ENCODE measurements around the gene SLC4A2. TPM values are rescaled to one million over a fixed set of nuclear protein-coding genes. Genes with fewer than 3 reads are reported as not detected.
A peak's percentile ranks its signal among the peaks of the same experiment; 100 is the strongest.

Gene SLC4A2
- total and polyA plus RNA-seq, 2 of the 8 experiments (the other 6 are each of a cell fraction or from before 2014, with no cell fraction given): 72.6 to 147 TPM

GRCh38 chr7:151083071-151083823, 23.9 kb downstream of the SLC4A2 start, which contains the start of gene TMUB1 (continued):
- TF ChIP-seq SIX5 (IDR thresholded peaks at IDR 0.05; ENCODE audit: low read depth, low read length): peak; percentile 43; the same call in 1 of the 2 replicates
- TF ChIP-seq NANOG (IDR thresholded peaks at IDR 0.05; ENCODE audit: insufficient read depth, low read depth, low read length, poor library complexity, severe bottlenecking): no peak
- no peak for TF ChIP-seq USF2 (IDR thresholded peaks at IDR 0.05; ENCODE audit: low read length)
- no peak for TF ChIP-seq SRF (IDR thresholded peaks at IDR 0.05; ENCODE audit: low read depth, low read length)
- no peak for TF ChIP-seq BRCA1 (IDR thresholded peaks at IDR 0.05; ENCODE audit: low read depth, low read length)
- no peak for TF ChIP-seq MAFK (IDR thresholded peaks at IDR 0.05; ENCODE audit: low read depth, low read length)
- no peak for TF ChIP-seq RAD21 (IDR thresholded peaks at IDR 0.05 in 1 of 2, conservative IDR thresholded peaks at IDR 0.05 in 1 of 2; ENCODE audit: low read depth in 2 of 2, low read length in 2 of 2)
- TF ChIP-seq SP2 (IDR thresholded peaks at IDR 0.05; ENCODE audit: low read length): no peak
- no peak for TF ChIP-seq BACH1 (IDR thresholded peaks at IDR 0.05; ENCODE audit: low read length)
- no peak for TF ChIP-seq EZH2 (IDR thresholded peaks at IDR 0.05; ENCODE audit: low read depth, low read length, severe bottlenecking)
- no peak for TF ChIP-seq ASH2L (IDR thresholded peaks at IDR 0.05; ENCODE audit: low read length)
- no peak for TF ChIP-seq CREB1 (IDR thresholded peaks at IDR 0.05)
- TF ChIP-seq RFX5 (IDR thresholded peaks at IDR 0.05; ENCODE audit: borderline replicate concordance, low read depth, low read length): no peak
- no peak for TF ChIP-seq POLR2AphosphoS5 (IDR thresholded peaks at IDR 0.05; ENCODE audit: low read depth, low read length)
- TF ChIP-seq SIN3A (conservative IDR thresholded peaks at IDR 0.05 in 1 of 2, IDR thresholded peaks at IDR 0.05 in 1 of 2; ENCODE audit: low read depth in 1 of 2, low read length in 2 of 2): peak in 1 of 2 experiments; percentile 62; a peak in 1 of 4 replicates
- no peak for TF ChIP-seq JUND (IDR thresholded peaks at IDR 0.05; ENCODE audit: low read length)
- TF ChIP-seq POU5F1 (IDR thresholded peaks at IDR 0.05; ENCODE audit: low read depth, low read length): no peak
- TF ChIP-seq TAF1 (IDR thresholded peaks at IDR 0.05; ENCODE audit: low read depth, low read length): no peak
- no peak for TF ChIP-seq CBX8 (IDR thresholded peaks at IDR 0.05; ENCODE audit: borderline replicate concordance, low read depth, low read length)

Measured in H1 (cell line).